K562 (cell line): ENCODE results near the gene TAL1. TPM values are rescaled to one million over a fixed set of nuclear protein-coding genes. Genes with fewer than 3 reads are reported as not detected.
A peak's percentile ranks its signal among the peaks of the same experiment; 100 is the strongest.

Source experiments
- CBX1 ChIP-seq: sonication (generic); IDR thresholded peaks from 2 replicates; pipeline ENCODE4 v1.6.1; 2016; ENCODE audit warnings: antibody characterized with exemption, low read depth, mild to moderate bottlenecking
- CBX2 ChIP-seq: fragments of 200-600 bp; sonication (generic); IDR thresholded peaks from one replicate; pipeline ENCODE4 v1.6.1; 2012; ENCODE audit warnings: mild to moderate bottlenecking, low read length, inconsistent platforms; ENCODE audit not compliant: insufficient read depth, poor library complexity, severe bottlenecking
- HDAC6 ChIP-seq: IDR thresholded peaks from 2 replicates; pipeline ENCODE4 v1.6.1; 2012; ENCODE audit warnings: low read depth, mild to moderate bottlenecking, control low read depth, inconsistent platforms, low read length, moderate library complexity
- MBD2 ChIP-seq: sonication (generic); IDR thresholded peaks from 2 replicates; pipeline ENCODE4 v1.6.1; 2016; ENCODE audit warnings: low read depth, borderline replicate concordance
- MEF2A ChIP-seq: IDR thresholded peaks from 2 replicates; pipeline ENCODE4 v1.6.1; 2011; ENCODE audit warnings: low read depth, mild to moderate bottlenecking, low read length, moderate library complexity; ENCODE audit not compliant: control insufficient read depth
- NCOA4 ChIP-seq: fragments of 450-650 bp; IDR thresholded peaks from 2 replicates; pipeline ENCODE4 v1.6.1; 2018; ENCODE audit warnings: mild to moderate bottlenecking; ENCODE audit not compliant: partially characterized antibody
- NR2F6 ChIP-seq: fragments of 450-650 bp; formaldehyde crosslinking; IDR thresholded peaks from 2 replicates; pipeline ENCODE4 v1.4.0; 2020; ENCODE audit warnings: mild to moderate bottlenecking
- PHF21A ChIP-seq: fragments of 450-650 bp; IDR thresholded peaks from 2 replicates; pipeline ENCODE4 v1.6.1; 2017; ENCODE audit warnings: low read depth, borderline replicate concordance
- SAP30 ChIP-seq: fragments of 200-600 bp; sonication (generic); IDR thresholded peaks from 2 replicates; pipeline ENCODE4 v1.6.1; 2012; ENCODE audit warnings: borderline replicate concordance, low read depth, mild to moderate bottlenecking, moderate library complexity, low read length, control low read depth, inconsistent platforms; ENCODE audit not compliant: insufficient read depth, poor library complexity, severe bottlenecking
- TSC22D4 ChIP-seq: fragments of 450-650 bp; IDR thresholded peaks from 2 replicates; pipeline ENCODE4 v1.6.1; 2016; ENCODE audit warnings: missing genetic modification characterization, missing biosample characterization, control low read depth
- ZEB2 ChIP-seq: fragments of 450-650 bp; IDR thresholded peaks from 2 replicates; pipeline ENCODE4 v1.6.1; 2016
- ZNF695 ChIP-seq: fragments of 450-650 bp; formaldehyde crosslinking; IDR thresholded peaks from 2 replicates; pipeline ENCODE4 v1.4.0; 2020; ENCODE audit warnings: mild to moderate bottlenecking, moderate library complexity
- polyA plus RNA-seq, 8 experiments: library from polyadenylated mRNA; depleted of rRNA in 4 of 8; stranded (reverse) in 5 of 8; unstranded in 3 of 8; fragments of >200 nt; fragmentation: Nextera tagmentation in 2 of 8; fragmentation: Illumina TruSeq in 1 of 8; extraction: Ambion mirVana in 2 of 8; extraction: Trizol in 1 of 8; gene quantifications; 2 replicates each; pipeline versions ENCODE4 v1.2.1 to v1.2.3, GENCODE V29; 2011 to 2014; ENCODE audit warnings: inconsistent platforms in 1 of 8, missing spikeins in 1 of 8
- total RNA-seq, 7 experiments: library from RNA; depleted of rRNA in 6 of 7; stranded (reverse); fragments of >200 nt in 6 of 7; fragmentation: Illumina TruSeq in 2 of 7; extraction: Trizol in 2 of 7; gene quantifications; 2 replicates each; pipeline versions ENCODE4 v1.2.1 to v1.2.3, GENCODE V29; 2011 to 2021; ENCODE audit warnings: low replicate concordance in 1 of 7
- TF ChIP-seq, protein P1 (sequence below): fragments of 450-650 bp; IDR thresholded peaks from 2 replicates; pipeline ENCODE4 v1.7.1; 2018; ENCODE audit warnings: mild to moderate bottlenecking, low read depth; ENCODE audit not compliant: partially characterized antibody
- TF ChIP-seq, protein P2 (sequence below): fragments of 450-650 bp; IDR thresholded peaks from 2 replicates; pipeline ENCODE4 v1.6.1; 2016; ENCODE audit warnings: mild to moderate bottlenecking
- TF ChIP-seq, protein P3 (sequence below): fragments of 250-450 bp; sonication (Bioruptor Pico); IDR thresholded peaks from 2 replicates; pipeline ENCODE4 v1.9.0; 2021; ENCODE audit warnings: mild to moderate bottlenecking
- TF ChIP-seq, protein P4 (sequence below), 2 experiments: fragments of 200-800 bp in 1 of 2; sonication (Bioruptor generic) in 1 of 2; sonication (generic) in 1 of 2; formaldehyde crosslinking in 1 of 2; IDR thresholded peaks in 1 of 2; conservative IDR thresholded peaks in 1 of 2; 2 replicates each; pipeline versions ENCODE4 v1.5.0 to v1.6.1; 2016 to 2020; ENCODE audit warnings: missing compliant biosample characterization in 1 of 2, missing genetic modification characterization in 1 of 2, missing genetic modification reagents in 1 of 2
- TF ChIP-seq, protein P5 (sequence below): sonication (generic); formaldehyde crosslinking; IDR thresholded peaks from 2 replicates; pipeline ENCODE4 v1.8.0; 2023; ENCODE audit warnings: mild to moderate bottlenecking, missing genetic modification reagents

TAL1 gene
- total and polyA plus RNA-seq, 9 of the 15 experiments (the other 6 are each of a cell fraction or from before 2014, with no cell fraction given): 18.5 to 106 (median 59.7) TPM

DNA sequence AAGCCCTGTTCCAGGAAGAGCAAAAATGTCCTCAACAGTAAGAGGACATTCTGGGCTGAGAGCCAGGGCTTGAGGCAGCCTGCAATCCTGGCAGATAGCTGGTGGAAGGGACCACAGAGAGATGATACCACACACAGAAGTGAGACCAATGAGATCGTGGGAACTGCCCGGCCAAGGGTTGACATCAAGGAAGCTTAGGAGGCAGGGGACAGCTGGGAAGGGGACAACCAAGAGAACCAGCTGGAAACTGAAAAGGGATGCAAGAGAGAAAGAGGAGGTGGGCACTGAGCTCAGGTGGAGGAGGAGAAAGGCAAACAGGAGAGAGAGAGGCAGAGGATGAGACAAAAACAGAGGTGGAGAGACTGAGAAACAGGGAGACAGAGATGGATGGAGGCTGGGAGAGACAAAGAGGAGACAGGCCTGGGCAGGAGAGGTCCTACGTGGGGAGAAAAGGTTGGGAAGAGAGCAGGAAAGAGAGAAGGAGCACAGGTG, 51.4 kb downstream of the TAL1 start (continued):
- TF ChIP-seq, protein P1, sequence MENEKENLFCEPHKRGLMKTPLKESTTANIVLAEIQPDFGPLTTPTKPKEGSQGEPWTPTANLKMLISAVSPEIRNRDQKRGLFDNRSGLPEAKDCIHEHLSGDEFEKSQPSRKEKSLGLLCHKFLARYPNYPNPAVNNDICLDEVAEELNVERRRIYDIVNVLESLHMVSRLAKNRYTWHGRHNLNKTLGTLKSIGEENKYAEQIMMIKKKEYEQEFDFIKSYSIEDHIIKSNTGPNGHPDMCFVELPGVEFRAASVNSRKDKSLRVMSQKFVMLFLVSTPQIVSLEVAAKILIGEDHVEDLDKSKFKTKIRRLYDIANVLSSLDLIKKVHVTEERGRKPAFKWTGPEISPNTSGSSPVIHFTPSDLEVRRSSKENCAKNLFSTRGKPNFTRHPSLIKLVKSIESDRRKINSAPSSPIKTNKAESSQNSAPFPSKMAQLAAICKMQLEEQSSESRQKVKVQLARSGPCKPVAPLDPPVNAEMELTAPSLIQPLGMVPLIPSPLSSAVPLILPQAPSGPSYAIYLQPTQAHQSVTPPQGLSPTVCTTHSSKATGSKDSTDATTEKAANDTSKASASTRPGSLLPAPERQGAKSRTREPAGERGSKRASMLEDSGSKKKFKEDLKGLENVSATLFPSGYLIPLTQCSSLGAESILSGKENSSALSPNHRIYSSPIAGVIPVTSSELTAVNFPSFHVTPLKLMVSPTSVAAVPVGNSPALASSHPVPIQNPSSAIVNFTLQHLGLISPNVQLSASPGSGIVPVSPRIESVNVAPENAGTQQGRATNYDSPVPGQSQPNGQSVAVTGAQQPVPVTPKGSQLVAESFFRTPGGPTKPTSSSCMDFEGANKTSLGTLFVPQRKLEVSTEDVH: no peak
- TF ChIP-seq NCOA4 (no peak), MEF2A (no peak), MBD2 (no peak), CBX1 (no peak), HDAC6 (no peak), NR2F6 (no peak), SAP30 (no peak), CBX2 (no peak), ZNF695 (CRISPR knock-in tag) (no peak), TSC22D4 (tag) (no peak), PHF21A (no peak), ZEB2 (peak; percentile 62)
- TF ChIP-seq, protein P2, sequence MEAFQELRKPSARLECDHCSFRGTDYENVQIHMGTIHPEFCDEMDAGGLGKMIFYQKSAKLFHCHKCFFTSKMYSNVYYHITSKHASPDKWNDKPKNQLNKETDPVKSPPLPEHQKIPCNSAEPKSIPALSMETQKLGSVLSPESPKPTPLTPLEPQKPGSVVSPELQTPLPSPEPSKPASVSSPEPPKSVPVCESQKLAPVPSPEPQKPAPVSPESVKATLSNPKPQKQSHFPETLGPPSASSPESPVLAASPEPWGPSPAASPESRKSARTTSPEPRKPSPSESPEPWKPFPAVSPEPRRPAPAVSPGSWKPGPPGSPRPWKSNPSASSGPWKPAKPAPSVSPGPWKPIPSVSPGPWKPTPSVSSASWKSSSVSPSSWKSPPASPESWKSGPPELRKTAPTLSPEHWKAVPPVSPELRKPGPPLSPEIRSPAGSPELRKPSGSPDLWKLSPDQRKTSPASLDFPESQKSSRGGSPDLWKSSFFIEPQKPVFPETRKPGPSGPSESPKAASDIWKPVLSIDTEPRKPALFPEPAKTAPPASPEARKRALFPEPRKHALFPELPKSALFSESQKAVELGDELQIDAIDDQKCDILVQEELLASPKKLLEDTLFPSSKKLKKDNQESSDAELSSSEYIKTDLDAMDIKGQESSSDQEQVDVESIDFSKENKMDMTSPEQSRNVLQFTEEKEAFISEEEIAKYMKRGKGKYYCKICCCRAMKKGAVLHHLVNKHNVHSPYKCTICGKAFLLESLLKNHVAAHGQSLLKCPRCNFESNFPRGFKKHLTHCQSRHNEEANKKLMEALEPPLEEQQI: no peak
- TF ChIP-seq, protein P3, sequence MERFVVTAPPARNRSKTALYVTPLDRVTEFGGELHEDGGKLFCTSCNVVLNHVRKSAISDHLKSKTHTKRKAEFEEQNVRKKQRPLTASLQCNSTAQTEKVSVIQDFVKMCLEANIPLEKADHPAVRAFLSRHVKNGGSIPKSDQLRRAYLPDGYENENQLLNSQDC: no peak
- TF ChIP-seq, protein P4, sequence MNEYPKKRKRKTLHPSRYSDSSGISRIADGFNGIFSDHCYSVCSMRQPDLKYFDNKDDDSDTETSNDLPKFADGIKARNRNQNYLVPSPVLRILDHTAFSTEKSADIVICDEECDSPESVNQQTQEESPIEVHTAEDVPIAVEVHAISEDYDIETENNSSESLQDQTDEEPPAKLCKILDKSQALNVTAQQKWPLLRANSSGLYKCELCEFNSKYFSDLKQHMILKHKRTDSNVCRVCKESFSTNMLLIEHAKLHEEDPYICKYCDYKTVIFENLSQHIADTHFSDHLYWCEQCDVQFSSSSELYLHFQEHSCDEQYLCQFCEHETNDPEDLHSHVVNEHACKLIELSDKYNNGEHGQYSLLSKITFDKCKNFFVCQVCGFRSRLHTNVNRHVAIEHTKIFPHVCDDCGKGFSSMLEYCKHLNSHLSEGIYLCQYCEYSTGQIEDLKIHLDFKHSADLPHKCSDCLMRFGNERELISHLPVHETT (CRISPR knock-in tag; conservative IDR thresholded peaks at IDR 0.05 in 1 of 2, IDR thresholded peaks at IDR 0.05 in 1 of 2): no peak
- TF ChIP-seq, protein P5, sequence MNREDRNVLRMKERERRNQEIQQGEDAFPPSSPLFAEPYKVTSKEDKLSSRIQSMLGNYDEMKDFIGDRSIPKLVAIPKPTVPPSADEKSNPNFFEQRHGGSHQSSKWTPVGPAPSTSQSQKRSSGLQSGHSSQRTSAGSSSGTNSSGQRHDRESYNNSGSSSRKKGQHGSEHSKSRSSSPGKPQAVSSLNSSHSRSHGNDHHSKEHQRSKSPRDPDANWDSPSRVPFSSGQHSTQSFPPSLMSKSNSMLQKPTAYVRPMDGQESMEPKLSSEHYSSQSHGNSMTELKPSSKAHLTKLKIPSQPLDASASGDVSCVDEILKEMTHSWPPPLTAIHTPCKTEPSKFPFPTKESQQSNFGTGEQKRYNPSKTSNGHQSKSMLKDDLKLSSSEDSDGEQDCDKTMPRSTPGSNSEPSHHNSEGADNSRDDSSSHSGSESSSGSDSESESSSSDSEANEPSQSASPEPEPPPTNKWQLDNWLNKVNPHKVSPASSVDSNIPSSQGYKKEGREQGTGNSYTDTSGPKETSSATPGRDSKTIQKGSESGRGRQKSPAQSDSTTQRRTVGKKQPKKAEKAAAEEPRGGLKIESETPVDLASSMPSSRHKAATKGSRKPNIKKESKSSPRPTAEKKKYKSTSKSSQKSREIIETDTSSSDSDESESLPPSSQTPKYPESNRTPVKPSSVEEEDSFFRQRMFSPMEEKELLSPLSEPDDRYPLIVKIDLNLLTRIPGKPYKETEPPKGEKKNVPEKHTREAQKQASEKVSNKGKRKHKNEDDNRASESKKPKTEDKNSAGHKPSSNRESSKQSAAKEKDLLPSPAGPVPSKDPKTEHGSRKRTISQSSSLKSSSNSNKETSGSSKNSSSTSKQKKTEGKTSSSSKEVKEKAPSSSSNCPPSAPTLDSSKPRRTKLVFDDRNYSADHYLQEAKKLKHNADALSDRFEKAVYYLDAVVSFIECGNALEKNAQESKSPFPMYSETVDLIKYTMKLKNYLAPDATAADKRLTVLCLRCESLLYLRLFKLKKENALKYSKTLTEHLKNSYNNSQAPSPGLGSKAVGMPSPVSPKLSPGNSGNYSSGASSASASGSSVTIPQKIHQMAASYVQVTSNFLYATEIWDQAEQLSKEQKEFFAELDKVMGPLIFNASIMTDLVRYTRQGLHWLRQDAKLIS (CRISPR knock-in tag): no peak
